NCI-H446 treated with DMSO at 0.1 percent for 48 hours (cell line): ENCODE data around the gene CENPI.
"Not testable (repeated sequence)": the region's sequence is repeated elsewhere in the genome, so short reads cannot be mapped to it uniquely, and the experiment has no call there.

Experiments used
- DNase-seq: peaks from one replicate; lab custom pipeline; 2025; lab: John Stamatoyannopoulos, UW

CENPI gene

DNA sequence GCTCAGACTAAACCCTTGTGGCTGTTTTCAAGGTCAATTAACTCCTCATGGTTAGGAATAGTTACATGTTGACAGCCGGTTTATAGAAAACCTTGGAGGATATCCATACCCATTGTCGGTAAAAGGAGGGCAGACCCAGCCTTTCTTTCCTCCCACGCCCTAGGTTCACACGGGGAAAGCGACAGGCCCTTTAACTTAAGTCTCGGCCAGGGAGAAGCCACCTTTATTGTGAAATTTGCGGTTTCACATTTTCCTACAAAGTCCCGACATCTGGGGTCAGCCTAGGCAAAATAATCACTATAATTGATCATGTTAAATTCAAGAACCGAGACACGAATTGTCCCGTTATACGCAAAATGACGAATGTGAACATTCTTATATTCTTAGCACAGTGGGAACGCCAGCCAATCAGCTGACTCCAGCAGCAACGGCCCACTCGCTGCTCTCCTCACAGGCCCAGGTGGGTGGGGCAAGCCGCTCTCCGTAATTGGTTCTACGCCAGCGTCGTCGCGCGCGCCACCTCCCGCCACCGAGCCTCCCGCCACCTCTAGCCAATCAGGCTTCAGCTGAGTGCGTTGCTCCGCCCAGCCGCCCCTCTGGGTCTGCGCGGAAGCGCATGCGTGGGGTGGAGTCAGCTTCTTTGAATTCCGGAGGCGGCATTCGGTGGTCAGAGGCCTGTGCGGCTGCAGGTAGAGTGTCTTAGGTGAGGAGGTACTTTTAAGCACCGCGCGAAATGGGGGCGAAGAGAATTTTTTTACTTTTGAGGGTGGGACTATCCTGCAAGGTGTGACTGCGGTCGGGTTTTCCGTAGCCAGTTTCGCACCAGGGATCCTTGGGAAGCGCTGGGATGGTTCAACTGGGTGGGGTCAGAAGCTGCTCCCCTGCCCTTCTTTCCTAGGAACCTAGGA is at the start of gene CENPI:
TSS of gene CENPI (plus strand) at position 659 of the 908 bp plus-strand sequence. CDS start 2,867 bp downstream, outside the sequence.
- DNase-seq = peak; percentile 82

DNA sequence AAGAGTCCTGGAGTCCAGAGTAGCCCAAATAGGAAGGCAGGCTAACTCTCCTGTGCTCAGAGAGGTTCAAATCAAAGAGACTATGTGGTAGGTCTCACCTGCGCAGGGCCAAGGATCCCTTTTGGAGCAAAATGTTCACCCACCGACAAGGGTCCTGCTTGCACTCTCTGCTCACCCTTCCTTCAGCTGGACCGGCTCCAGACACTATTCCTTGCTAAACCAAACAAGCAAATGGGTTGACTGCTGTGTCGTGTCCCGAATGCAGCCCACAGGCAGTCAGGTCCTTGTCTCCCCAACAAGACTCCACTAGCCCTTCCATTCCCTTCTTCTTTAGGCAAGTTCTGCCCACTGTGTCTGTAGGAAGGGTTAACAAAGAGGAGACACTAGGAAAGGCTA is 46.9 kb upstream of the CENPI start:
- DNase-seq = no peak

GRCh38 chrX:101051549-101052302 is 46.3 kb upstream of the CENPI start, which contains the start of gene TRMT2B:
Gene TRMT2B (minus strand): TSS chrX:101052111. CDS start chrX:101042289, 9,822 bp downstream.
- DNase-seq = peak; percentile 57

- DNase-seq = not testable (repeated sequence)
Observed at GRCh38 chrX:101056551-101056950, 41.5 kb upstream of the CENPI start.

DNA sequence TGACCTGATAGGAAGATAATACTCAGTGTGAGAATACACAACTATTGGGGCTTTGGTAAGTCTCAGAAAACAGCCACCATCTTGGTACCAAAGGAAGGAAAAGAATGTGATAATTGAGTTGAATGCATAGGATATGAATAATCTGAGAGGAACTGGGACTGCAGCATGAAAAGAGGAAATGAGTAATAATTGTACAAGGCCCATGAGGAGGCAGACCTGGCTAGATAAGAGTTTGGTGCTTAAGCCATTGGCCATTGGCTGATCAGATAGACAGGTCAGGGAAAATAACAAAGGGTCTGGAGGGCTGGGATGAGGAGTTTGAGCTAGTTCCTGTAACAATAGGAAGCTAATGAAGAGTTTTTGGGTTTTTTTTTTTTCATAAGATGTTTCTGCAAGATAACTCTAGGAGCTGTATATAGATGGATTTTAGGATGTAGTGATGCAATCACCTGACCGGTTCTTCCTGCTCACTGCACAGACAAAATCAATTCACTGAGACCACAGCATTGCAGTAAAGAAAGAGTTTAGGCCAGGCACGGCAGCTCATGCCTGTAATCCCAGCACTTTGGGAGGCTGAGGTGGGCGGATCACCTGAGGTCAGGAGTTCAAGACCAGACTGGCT is 40.8 kb upstream of the CENPI start:
- DNase-seq = no peak

GRCh38 chrX:101062176-101062575 is 35.8 kb upstream of the CENPI start:
- DNase-seq = no peak

DNA sequence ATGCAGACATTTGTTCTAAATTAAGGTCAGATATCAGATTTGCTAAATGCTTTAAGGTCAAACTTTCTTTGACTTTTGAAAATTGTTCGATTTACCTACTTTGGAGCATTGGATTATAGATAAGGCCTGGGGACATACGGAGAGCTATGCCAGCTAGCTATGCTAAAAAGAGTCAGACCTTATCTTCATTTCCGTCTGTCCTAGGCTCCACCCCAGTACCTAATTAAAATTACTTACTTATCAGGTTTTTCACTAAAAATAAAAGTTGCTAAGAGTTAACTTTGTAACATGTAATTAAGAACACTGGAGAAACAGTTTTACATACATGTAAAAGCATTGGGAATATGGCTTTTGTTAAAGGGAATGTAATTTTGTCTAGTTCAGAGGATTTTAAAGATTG is 26.4 kb upstream of the CENPI start:
- no peak for DNase-seq

DNA sequence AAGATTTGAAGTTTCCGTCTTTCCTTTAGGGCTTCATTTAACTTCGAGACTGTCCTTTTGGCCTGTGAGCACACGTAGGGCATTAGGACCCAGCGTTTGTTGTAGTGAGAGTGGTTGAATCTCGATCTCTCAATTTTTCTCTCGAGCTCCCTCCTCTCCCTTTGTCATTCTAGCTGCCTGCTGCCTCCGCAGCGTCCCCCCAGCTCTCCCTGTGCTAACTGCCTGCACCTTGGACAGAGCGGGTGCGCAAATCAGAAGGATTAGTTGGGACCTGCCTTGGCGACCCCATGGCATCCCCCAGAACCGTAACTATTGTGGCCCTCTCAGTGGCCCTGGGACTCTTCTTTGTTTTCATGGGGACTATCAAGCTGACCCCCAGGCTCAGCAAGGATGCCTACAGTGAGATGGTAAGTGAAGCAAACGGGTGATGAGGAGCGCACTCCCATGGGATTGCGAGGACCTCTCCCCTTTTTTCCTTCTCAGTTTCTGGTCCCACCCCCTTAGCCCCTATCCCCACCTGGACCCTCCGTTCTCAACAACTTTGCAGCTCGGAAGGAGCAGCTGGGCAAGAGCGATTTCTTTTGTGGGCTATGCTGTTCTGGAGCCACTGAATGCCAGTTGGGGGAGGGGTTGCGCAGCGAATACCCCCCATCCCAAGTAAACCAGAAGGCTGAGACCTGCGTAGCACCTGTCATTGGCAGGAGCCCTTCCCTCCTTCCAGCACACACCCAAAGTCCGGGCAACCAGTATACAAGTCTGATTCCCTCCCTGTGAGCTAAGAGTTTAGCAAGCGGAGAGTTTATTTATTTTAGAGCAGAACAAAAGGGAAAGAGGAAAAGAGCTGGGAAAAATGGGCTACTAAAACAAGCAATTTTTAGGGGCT is 19.0 kb upstream of the CENPI start, which contains the start of gene TMEM35A:
TSS of gene TMEM35A (plus strand) at position 164 of the 883 bp plus-strand sequence. CDS start at position 288, 124 bp downstream.
- DNase-seq = no peak

- DNase-seq = no peak
Observed at GRCh38 chrX:101079736-101080270, 18.2 kb upstream of the CENPI start.

- DNase-seq = no peak
Observed at GRCh38 chrX:101080326-101081124, 17.5 kb upstream of the CENPI start.

GRCh38 chrX:101081231-101081630 is 16.8 kb upstream of the CENPI start:
- no peak for DNase-seq

DNA sequence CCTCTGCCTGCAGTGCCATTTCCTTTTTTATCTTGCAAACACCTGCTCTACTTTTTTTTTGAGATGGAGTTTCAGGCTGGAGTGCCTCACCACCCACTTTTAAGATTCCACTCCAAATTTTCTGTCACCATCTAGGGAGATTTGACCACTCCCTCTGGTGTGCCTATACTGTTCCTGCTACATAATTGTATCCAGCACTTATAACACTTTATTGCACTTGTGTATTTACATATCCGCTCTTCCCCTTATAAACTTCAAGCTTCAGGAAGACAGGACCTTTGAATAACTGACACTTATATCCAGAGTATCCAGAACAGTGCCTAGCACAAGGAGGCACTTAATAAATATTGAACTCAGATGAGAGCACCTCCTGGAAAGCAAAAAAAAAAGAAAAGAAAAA is 6.2 kb upstream of the CENPI start:
- DNase-seq = no peak

DNA sequence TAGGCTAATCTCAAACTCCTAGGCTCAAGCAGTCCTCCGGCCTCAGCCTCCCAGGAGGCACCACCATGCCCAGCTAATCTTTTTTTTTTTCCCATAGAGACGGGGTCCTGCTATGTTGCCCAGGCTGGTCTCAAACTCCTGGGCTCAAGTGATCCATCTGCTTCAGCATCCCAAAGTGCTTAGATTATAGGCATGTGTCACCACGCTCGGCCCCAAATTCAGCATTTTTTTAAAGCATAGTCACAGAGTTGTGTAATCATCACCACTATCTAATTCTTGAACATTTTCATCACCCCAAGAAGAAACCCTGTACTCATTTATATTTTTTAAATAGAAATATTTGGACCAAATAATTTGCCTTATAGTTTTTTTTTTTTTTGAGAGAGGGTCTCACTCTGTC is 10.3 kb downstream of the CENPI start:
- DNase-seq = no peak

DNA sequence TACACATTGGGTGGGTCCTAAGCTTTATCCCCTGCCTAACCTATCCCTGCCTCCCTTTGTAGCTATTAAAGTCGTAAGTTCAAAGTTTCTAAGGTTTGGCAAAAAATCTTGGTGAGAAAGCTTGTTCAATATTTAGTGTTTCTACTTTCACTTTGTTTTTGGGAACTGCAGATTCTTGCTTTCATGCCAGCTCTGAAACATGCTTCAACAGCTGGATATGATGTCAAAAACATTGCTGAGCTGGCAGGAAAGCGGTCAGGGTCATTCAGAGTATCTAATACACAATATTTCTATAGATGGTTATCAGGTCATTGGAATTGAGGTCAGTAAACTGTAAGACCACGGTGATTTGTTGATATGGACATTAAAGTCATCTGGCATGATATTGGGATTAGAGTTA is 19.7 kb downstream of the CENPI start:
- no peak for DNase-seq

GRCh38 chrX:101136235-101136634 is 38.2 kb downstream of the CENPI start:
- no peak for DNase-seq
